ENCODE measurements around the gene IL23A. TPM values are rescaled to one million over a fixed set of nuclear protein-coding genes. Genes with fewer than 3 reads are reported as not detected.

Gene IL23A
- total RNA-seq, 1 experiment from 2014 or later = 2.9 TPM

- no peaks in the 10 kb centered on the region for H4K20me1 ChIP-seq (ENCODE audit: insufficient read depth)
- ChIA-PET CTCF (no interaction called here), POLR2A (ENCODE audit: unreplicated experiment) (no interaction called here)
- intact Hi-C loops (cut with micrococcal nuclease; ENCODE audit: unreplicated experiment) = no loop called here
- TF ChIP-seq CTCF (conservative IDR thresholded peaks at IDR 0.05) (no peak), EZH2 (IDR thresholded peaks at IDR 0.05; ENCODE audit: low read depth) (no peak)
- H2AFZ ChIP-seq = no peak overlapping the region
- peaks cover 11% of the 10 kb centered on the region; the same call in 1 of the 2 replicates for H3F3A ChIP-seq (ENCODE audit: insufficient read depth, low read depth)
- peaks cover 8% of the 10 kb centered on the region for H3K4me1 ChIP-seq (replicated peaks; ENCODE audit: insufficient read depth)
- H3K9me3 ChIP-seq (ENCODE audit: insufficient read depth, low read depth) = no peaks in the 10 kb centered on the region
- no peak for DNase-seq
- H3K79me2 ChIP-seq (ENCODE audit: low read depth) = peaks cover 3% of the 10 kb centered on the region; the same call in 1 of the 2 replicates
- no peak overlapping the region for H3K27ac ChIP-seq
- H3K27me3 ChIP-seq (ENCODE audit: insufficient read depth, low read depth) = no peaks in the 10 kb centered on the region
- 0 out of 2 replicates have a peak, but pooled peaks cover 3% of the 10 kb centered on the region for H3K36me3 ChIP-seq (ENCODE audit: low read depth)
- H3K4me2 ChIP-seq = no peak overlapping the region
- no peaks in the 10 kb centered on the region for H3K9me2 ChIP-seq (ENCODE audit: insufficient read depth)
- no TSS peak for BruUV-seq (replicated peaks)
- H3K4me3 ChIP-seq = no peak overlapping the region
Observed at GRCh38 chr12:56304872-56305590, 33.7 kb upstream of the IL23A start.

- intact Hi-C loops (cut with micrococcal nuclease; ENCODE audit: unreplicated experiment) = no loop called here
- TF ChIP-seq CTCF (conservative IDR thresholded peaks at IDR 0.05) (no peak), EZH2 (IDR thresholded peaks at IDR 0.05; ENCODE audit: low read depth) (no peak)
- Histone ChIP-seq H3K36me3 (ENCODE audit: low read depth) (peaks cover 8% of the 10 kb centered on the region; the same call in 1 of the 2 replicates), H4K20me1 (ENCODE audit: insufficient read depth) (no peaks in the 10 kb centered on the region), H3K4me1 (replicated peaks; ENCODE audit: insufficient read depth) (no peaks in the 10 kb centered on the region), H3K9me3 (ENCODE audit: insufficient read depth, low read depth) (no peaks in the 10 kb centered on the region), H3K27me3 (ENCODE audit: insufficient read depth, low read depth) (no peaks in the 10 kb centered on the region), H3K4me3 (no peak overlapping the region), H3F3A (ENCODE audit: insufficient read depth, low read depth) (peaks cover 11% of the 10 kb centered on the region; the same call in 1 of the 2 replicates), H3K79me2 (ENCODE audit: low read depth) (no peaks in the 10 kb centered on the region), H2AFZ (no peak overlapping the region), H3K4me2 (no peak overlapping the region), H3K27ac (no peak overlapping the region), H3K9me2 (ENCODE audit: insufficient read depth) (no peaks in the 10 kb centered on the region)
- POLR2A ChIA-PET (ENCODE audit: unreplicated experiment) = no interaction called here
- CTCF ChIA-PET = no interaction called here
- no peak for DNase-seq
- no TSS peak for BruUV-seq (replicated peaks)
Observed at GRCh38 chr12:56307221-56307965, 31.3 kb upstream of the IL23A start.

GRCh38 chr12:56308714-56309113 lies 30.0 kb upstream of the IL23A start:
- no peak for DNase-seq
- intact Hi-C loops (cut with micrococcal nuclease; ENCODE audit: unreplicated experiment) = no loop called here
- TF ChIP-seq CTCF (conservative IDR thresholded peaks at IDR 0.05) = no peak
- no peak for TF ChIP-seq EZH2 (IDR thresholded peaks at IDR 0.05; ENCODE audit: low read depth)
- Histone ChIP-seq H3K9me2 (ENCODE audit: insufficient read depth) (no peaks in the 10 kb centered on the region), H3K4me2 (no peak overlapping the region), H3K27ac (no peak overlapping the region), H4K20me1 (ENCODE audit: insufficient read depth) (no peaks in the 10 kb centered on the region), H2AFZ (no peak overlapping the region), H3K36me3 (ENCODE audit: low read depth) (peaks cover 8% of the 10 kb centered on the region; the same call in 1 of the 2 replicates), H3K4me1 (replicated peaks; ENCODE audit: insufficient read depth) (no peaks in the 10 kb centered on the region), H3K4me3 (no peak overlapping the region), H3K27me3 (ENCODE audit: insufficient read depth, low read depth) (no peaks in the 10 kb centered on the region), H3K9me3 (ENCODE audit: insufficient read depth, low read depth) (no peaks in the 10 kb centered on the region), H3K79me2 (ENCODE audit: low read depth) (no peaks in the 10 kb centered on the region), H3F3A (ENCODE audit: insufficient read depth, low read depth) (0 out of 2 replicates have a peak, but pooled peaks cover 3% of the 10 kb centered on the region)
- CTCF ChIA-PET = interaction anchor here (0.5 kb wide), 1 partner anchor 156 kb away, joined by 4 read pairs; no protein-coding TSS in a partner anchor
- no TSS peak for BruUV-seq (replicated peaks)
- POLR2A ChIA-PET (ENCODE audit: unreplicated experiment) = interaction anchor here (0.7 kb wide), 1 partner anchor 73 kb away, joined by 20 read pairs; no protein-coding TSS in a partner anchor

Data from PC-9 (cell line).